GM21515 (cell line): ENCODE results near the gene DTHD1.
A peak's percentile ranks its signal among the peaks of the same experiment; 100 is the strongest.

Experiments used
- ATAC-seq: cut with Tn5 transposase; IDR thresholded peaks from one replicate; pipeline ENCODE4 v1.9.1; 2021; ENCODE audit not compliant: unreplicated experiment

Gene DTHD1

GRCh38 chr4:36338973-36339372 lies 57.6 kb downstream of the DTHD1 start:
- ATAC-seq: no peak

- ATAC-seq: no peak
These were observed 60.5 kb downstream of the DTHD1 start for GRCh38 chr4:36341936-36342335.

GRCh38 chr4:36343501-36344175 lies 62.2 kb downstream of the DTHD1 start:
- ATAC-seq: no peak

GRCh38 chr4:36348403-36348938 lies 67.1 kb downstream of the DTHD1 start:
- ATAC-seq: peak; percentile 80

GRCh38 chr4:36349938-36350549 lies 68.6 kb downstream of the DTHD1 start:
- no peak for ATAC-seq

GRCh38 chr4:36351082-36351666 lies 69.8 kb downstream of the DTHD1 start:
- ATAC-seq: peak; percentile 66

GRCh38 chr4:36353998-36354397 lies 72.6 kb downstream of the DTHD1 start:
- ATAC-seq: no peak

- no peak for ATAC-seq
These were observed 76.8 kb downstream of the DTHD1 start for GRCh38 chr4:36358173-36358572.

- no peak for ATAC-seq
These were observed 79.3 kb downstream of the DTHD1 start for GRCh38 chr4:36360755-36361154.

- ATAC-seq: no peak
These were observed 81.6 kb downstream of the DTHD1 start for GRCh38 chr4:36363024-36363423.

- ATAC-seq: no peak
These were observed 93.6 kb downstream of the DTHD1 start for GRCh38 chr4:36374836-36375511.

GRCh38 chr4:36385951-36386571 lies 104.6 kb downstream of the DTHD1 start:
- ATAC-seq: peak; percentile 88

GRCh38 chr4:36386691-36387090 lies 105.3 kb downstream of the DTHD1 start:
- no peak for ATAC-seq

- no peak for ATAC-seq
These were observed 107.3 kb downstream of the DTHD1 start for GRCh38 chr4:36388710-36389109.

GRCh38 chr4:36391411-36391810 lies 110.0 kb downstream of the DTHD1 start:
- ATAC-seq: no peak

GRCh38 chr4:36392024-36392423 lies 110.6 kb downstream of the DTHD1 start:
- ATAC-seq: no peak

GRCh38 chr4:36392916-36393315 lies 111.5 kb downstream of the DTHD1 start:
- ATAC-seq: no peak
